GM12891 (cell line): ENCODE measurements around the gene SFMBT1.

Experiments used
- DNase-seq: peaks from one replicate; pipeline ENCODE4 v3.0.0; 2011; ENCODE audit warnings: low spot score; ENCODE audit not compliant: insufficient read length
- FAIRE-seq: peaks from 2 replicates; lab custom pipeline; 2011; peaks lifted over from hg19 to GRCh38; lab: Jason Lieb, UNC
- PAX5 ChIP-seq: IDR thresholded peaks from 2 replicates; pipeline ENCODE4 v1.6.1; 2011; ENCODE audit warnings: low read length, moderate library complexity, mild to moderate bottlenecking; ENCODE audit not compliant: insufficient read depth, severe bottlenecking
- POLR2A ChIP-seq: IDR thresholded peaks from 2 replicates; pipeline ENCODE4 v1.6.1; 2011; ENCODE audit warnings: low read depth, low read length, control low read depth
- POLR2AphosphoS5 ChIP-seq: IDR thresholded peaks from 2 replicates; pipeline ENCODE4 v1.6.1; 2011; ENCODE audit warnings: low read depth, low read length, control low read depth
- POU2F2 ChIP-seq: IDR thresholded peaks from 2 replicates; pipeline ENCODE4 v1.6.1; 2011; ENCODE audit warnings: low read depth, mild to moderate bottlenecking, control low read depth, low read length, moderate library complexity
- SPI1 ChIP-seq: IDR thresholded peaks from 2 replicates; pipeline ENCODE4 v1.6.1; 2011; ENCODE audit warnings: low read depth, low read length, control low read depth
- TAF1 ChIP-seq: IDR thresholded peaks from 2 replicates; pipeline ENCODE4 v1.6.1; 2011; ENCODE audit warnings: low read depth, low read length, control low read depth

SFMBT1 gene

GRCh38 chr3:53081318-53081717 is 35.4 kb upstream of the SFMBT1 start:
- FAIRE-seq (no peak), DNase-seq (no peak)
- TF ChIP-seq POLR2AphosphoS5, result no peak
- TF ChIP-seq PAX5, result no peak
- no peak for TF ChIP-seq POU2F2
- TF ChIP-seq POLR2A, result no peak
- no peak for TF ChIP-seq TAF1
- TF ChIP-seq SPI1, result no peak

- DNase-seq, result no peak
- no peak for FAIRE-seq
- no peak for TF ChIP-seq PAX5
Measured at GRCh38 chr3:53080612-53081205, 34.8 kb upstream of the SFMBT1 start.

- TF ChIP-seq PAX5, result no peak
- TF ChIP-seq POU2F2, result no peak
- TF ChIP-seq TAF1, result no peak
- no peak for TF ChIP-seq POLR2AphosphoS5
- TF ChIP-seq POLR2A, result no peak
- no peak for TF ChIP-seq SPI1
- no peak for FAIRE-seq
- no peak for DNase-seq
Measured at GRCh38 chr3:53079791-53080555, 34.1 kb upstream of the SFMBT1 start.

GRCh38 chr3:53079147-53079546 is 33.3 kb upstream of the SFMBT1 start:
- no peak for FAIRE-seq
- TF ChIP-seq PAX5, result no peak
- no peak for TF ChIP-seq TAF1
- DNase-seq, result no peak

- FAIRE-seq (no peak), DNase-seq (no peak)
- TF ChIP-seq SPI1 (no peak), POU2F2 (no peak), PAX5 (no peak), POLR2AphosphoS5 (no peak), POLR2A (no peak), TAF1 (no peak)
Measured at GRCh38 chr3:53078656-53079055, 32.8 kb upstream of the SFMBT1 start.

GRCh38 chr3:53077476-53078220 is 31.8 kb upstream of the SFMBT1 start:
- FAIRE-seq, result no peak

GRCh38 chr3:53075743-53076140 is 29.9 kb upstream of the SFMBT1 start:
- DNase-seq, result no peak
- FAIRE-seq, result no peak

More at GRCh38 chr3:53077476-53078220, 31.8 kb upstream of the SFMBT1 start:
- DNase-seq, result no peak
- TF ChIP-seq POLR2A (no peak), SPI1 (no peak), POU2F2 (no peak), TAF1 (no peak), PAX5 (no peak), POLR2AphosphoS5 (no peak)

GRCh38 chr3:53074761-53075742 is 29.2 kb upstream of the SFMBT1 start:
- no peak for DNase-seq
- no peak for FAIRE-seq
- TF ChIP-seq TAF1 (no peak), POU2F2 (no peak), POLR2AphosphoS5 (no peak)

More at GRCh38 chr3:53075743-53076140, 29.9 kb upstream of the SFMBT1 start:
- TF ChIP-seq SPI1, result no peak
- TF ChIP-seq PAX5, result no peak
- no peak for TF ChIP-seq TAF1
- TF ChIP-seq POLR2A, result no peak
- no peak for TF ChIP-seq POU2F2
- no peak for TF ChIP-seq POLR2AphosphoS5

GRCh38 chr3:53074366-53074696 is 28.5 kb upstream of the SFMBT1 start:
- no peak for DNase-seq
- no peak for FAIRE-seq
- TF ChIP-seq POU2F2 (no peak), SPI1 (no peak), POLR2A (no peak), TAF1 (no peak)
